PFSK-1 (cell line): ENCODE measurements around the gene APOBEC3C.

Experiments
- FOXP2 ChIP-seq: optimal IDR thresholded peaks from 2 replicates; pipeline ENCODE3; 2011; ENCODE audit warnings: borderline replicate concordance, control low read depth, inconsistent platforms; ENCODE audit not compliant: insufficient read depth; ENCODE audit errors: extremely low read length, extremely low read depth
- POLR2AphosphoS5 ChIP-seq: IDR thresholded peaks from 2 replicates; pipeline ENCODE4 v1.6.1; 2012; ENCODE audit warnings: low read depth, mild to moderate bottlenecking, control low read depth, low read length, moderate library complexity
- REST ChIP-seq, 2 experiments: IDR thresholded peaks; 2 replicates each; pipeline versions ENCODE4 v1.6.1 to v1.8.0; 2011 to 2012; ENCODE audit warnings: low read depth in 2 of 2, low read length in 2 of 2, control low read depth in 1 of 2, inconsistent platforms in 1 of 2, mild to moderate bottlenecking in 1 of 2, moderate library complexity in 1 of 2; ENCODE audit not compliant: insufficient read depth in 1 of 2
- SIN3A ChIP-seq: IDR thresholded peaks from 2 replicates; pipeline ENCODE4 v1.6.1; 2012; ENCODE audit warnings: mild to moderate bottlenecking, low read length, moderate library complexity, borderline replicate concordance; ENCODE audit not compliant: insufficient read depth
- TAF1 ChIP-seq: IDR thresholded peaks from 2 replicates; pipeline ENCODE4 v1.6.1; 2012; ENCODE audit warnings: low read length, control low read depth, borderline replicate concordance; ENCODE audit not compliant: insufficient read depth

The APOBEC3C gene

DNA sequence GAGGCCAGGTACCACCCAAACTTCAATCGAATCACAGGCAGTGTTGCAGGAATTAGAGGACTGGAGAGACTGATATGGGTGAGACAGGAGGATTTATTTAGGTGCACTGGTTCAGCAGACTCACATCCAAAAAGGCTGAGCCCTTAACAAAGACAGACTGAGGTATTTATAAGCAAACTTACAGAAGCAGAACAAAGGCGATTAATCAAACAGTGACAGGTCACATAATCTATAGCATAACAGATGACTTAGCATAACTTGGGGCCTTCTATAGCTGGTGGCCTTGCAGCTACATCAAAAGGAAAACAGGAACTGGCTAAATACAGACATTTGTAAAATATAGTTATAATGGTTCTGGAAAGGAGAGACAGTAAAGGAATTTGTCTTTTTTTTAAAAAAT is 29.8 kb upstream of the APOBEC3C start:
- TF ChIP-seq SIN3A (no peak), FOXP2 (no peak), POLR2AphosphoS5 (no peak), TAF1 (no peak), REST (IDR thresholded peaks at IDR 0.05; ENCODE audit: insufficient read depth in 1 of 2, low read depth in 2 of 2, low read length in 2 of 2) (no peak)

DNA sequence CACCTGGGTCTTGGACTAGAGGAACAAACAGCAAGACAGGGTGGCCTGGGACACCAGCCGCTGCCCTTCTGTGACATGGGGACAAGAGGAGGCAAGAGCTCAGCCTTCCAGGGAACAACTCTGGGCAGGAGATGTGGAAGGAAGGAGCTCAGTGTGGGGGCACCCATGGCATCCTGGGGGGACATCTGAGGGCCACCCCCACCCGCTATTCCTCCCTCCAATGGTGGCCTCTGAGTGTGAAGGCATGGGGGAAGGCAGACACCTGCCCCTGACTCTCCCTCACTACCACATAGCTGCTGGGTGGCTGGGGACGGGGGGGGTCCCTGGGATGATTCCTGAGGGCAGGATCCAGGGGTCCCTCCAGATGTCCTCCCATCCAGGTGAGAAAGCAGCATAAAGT is 27.4 kb upstream of the APOBEC3C start:
- TF ChIP-seq POLR2AphosphoS5 (no peak), FOXP2 (no peak), TAF1 (no peak), SIN3A (no peak), REST (IDR thresholded peaks at IDR 0.05; ENCODE audit: insufficient read depth in 1 of 2, low read depth in 2 of 2, low read length in 2 of 2) (no peak)

- TF ChIP-seq POLR2AphosphoS5: no peak
These were observed 26.7 kb upstream of the APOBEC3C start for GRCh38 chr22:38987171-38987895.

- no peak for TF ChIP-seq SIN3A
- no peak for TF ChIP-seq FOXP2
- no peak for TF ChIP-seq TAF1
- no peak for TF ChIP-seq REST (IDR thresholded peaks at IDR 0.05; ENCODE audit: insufficient read depth in 1 of 2, low read depth in 2 of 2, low read length in 2 of 2)
- TF ChIP-seq POLR2AphosphoS5: no peak
These were observed 24.6 kb upstream of the APOBEC3C start for GRCh38 chr22:38989466-38989865.

DNA sequence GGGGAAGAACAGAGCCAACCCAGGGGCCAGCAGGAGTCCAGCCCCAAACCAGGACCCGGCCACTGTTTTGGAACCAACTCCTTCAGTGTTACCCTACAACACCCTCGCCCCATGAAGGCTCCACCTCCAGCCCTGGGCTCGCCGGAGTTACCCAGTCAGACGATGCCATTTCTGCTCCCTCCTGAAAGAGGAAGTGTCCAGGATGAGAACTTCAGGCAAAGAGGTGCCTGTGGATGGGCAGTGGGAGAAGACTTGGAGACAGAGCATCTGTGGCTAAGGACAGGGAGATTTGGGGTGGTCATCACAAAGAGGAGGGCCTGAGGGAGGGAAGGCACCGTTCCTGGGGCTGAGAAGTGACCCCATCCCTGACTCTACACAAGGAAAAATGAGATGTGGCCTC is 18.0 kb upstream of the APOBEC3C start:
- no peak for TF ChIP-seq SIN3A
- no peak for TF ChIP-seq POLR2AphosphoS5
- TF ChIP-seq REST (IDR thresholded peaks at IDR 0.05; ENCODE audit: insufficient read depth in 1 of 2, low read depth in 2 of 2, low read length in 2 of 2): no peak
- TF ChIP-seq FOXP2: no peak
